Fibroblast of pulmonary artery (primary cell): Measurements from ENCODE around the gene OR8A1.

Source experiments
- DNase-seq: peaks from one replicate; pipeline ENCODE4 v3.0.0-alpha.2; 2010; ENCODE audit warnings: low read depth
- H3K4me3 ChIP-seq: replicated peaks from 2 replicates; pipeline ENCODE4 v1.5.1; 2011; ENCODE audit warnings: low read depth, mild to moderate bottlenecking, control low read depth, low read length, moderate library complexity
- TF ChIP-seq, protein P1 (sequence below): IDR thresholded peaks from 2 replicates; pipeline ENCODE4 v1.5.1; 2011; ENCODE audit warnings: mild to moderate bottlenecking, control low read depth, low read length, inconsistent platforms; ENCODE audit errors: missing control alignments

Gene OR8A1

DNA sequence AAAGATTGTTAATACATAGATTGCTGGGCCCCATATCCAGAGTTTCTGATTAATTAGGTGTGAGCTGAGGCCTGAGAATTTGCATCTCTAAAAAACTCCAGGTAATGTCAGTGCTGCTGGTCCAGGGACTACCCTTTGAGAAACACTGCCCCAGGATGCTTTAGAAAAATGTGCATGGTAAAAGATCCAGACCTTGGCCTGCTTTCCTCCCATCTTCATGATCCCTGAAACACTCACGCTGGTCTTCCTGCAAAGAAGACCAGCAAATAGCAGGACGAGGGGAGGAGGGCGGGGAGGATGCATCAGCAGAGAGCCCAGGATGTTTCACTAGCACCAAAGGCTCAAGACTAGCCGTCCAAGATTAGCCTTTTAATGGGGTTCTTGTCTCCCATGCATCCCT, at the start of gene OR8A1:
OR8A1 (plus strand) TSS at position 301 of the 400 bp plus-strand sequence. CDS start 123 bp downstream, outside the sequence.
- TF ChIP-seq, protein P1, sequence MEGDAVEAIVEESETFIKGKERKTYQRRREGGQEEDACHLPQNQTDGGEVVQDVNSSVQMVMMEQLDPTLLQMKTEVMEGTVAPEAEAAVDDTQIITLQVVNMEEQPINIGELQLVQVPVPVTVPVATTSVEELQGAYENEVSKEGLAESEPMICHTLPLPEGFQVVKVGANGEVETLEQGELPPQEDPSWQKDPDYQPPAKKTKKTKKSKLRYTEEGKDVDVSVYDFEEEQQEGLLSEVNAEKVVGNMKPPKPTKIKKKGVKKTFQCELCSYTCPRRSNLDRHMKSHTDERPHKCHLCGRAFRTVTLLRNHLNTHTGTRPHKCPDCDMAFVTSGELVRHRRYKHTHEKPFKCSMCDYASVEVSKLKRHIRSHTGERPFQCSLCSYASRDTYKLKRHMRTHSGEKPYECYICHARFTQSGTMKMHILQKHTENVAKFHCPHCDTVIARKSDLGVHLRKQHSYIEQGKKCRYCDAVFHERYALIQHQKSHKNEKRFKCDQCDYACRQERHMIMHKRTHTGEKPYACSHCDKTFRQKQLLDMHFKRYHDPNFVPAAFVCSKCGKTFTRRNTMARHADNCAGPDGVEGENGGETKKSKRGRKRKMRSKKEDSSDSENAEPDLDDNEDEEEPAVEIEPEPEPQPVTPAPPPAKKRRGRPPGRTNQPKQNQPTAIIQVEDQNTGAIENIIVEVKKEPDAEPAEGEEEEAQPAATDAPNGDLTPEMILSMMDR = no peak
- no peak within 1 kb of the TSS for H3K4me3 ChIP-seq
- no peak for DNase-seq

DNA sequence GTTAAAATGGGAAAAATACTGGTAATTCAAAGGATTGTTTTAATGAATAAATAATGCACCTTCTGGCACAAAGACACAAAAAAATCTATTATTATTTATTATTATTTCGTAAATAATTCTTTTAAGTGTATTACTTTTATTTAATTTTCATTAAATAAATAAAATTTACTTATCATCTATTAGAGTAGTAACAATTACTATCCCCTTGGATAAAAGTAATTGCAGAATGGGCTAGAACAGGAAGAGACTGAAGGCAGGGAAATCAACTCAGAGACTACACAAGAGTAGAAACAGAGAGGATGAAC, 49.3 kb upstream of the OR8A1 start:
- H3K4me3 ChIP-seq = no peak overlapping the region
- DNase-seq = no peak
- TF ChIP-seq, protein P1 = no peak

DNA sequence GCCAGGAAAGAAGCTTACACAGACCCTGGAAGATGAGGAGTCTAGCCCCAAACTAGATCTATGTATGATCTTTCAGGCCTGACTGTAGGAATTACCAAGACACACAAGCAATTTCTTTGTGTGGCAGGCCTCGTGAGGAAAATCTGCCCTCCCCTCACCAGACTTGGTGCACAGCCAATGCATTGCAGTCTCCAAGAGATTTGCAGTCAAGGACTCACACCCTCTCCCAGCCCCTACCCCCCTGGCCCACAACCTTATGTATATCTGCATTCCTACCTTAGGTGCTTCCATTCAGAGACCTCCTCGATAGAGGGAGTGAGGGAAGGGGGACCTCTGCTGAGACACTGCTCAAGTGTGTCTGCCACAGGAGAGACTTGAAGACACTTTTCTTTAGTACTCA, 36.2 kb upstream of the OR8A1 start:
- no peak for DNase-seq
- no peak overlapping the region for H3K4me3 ChIP-seq
- TF ChIP-seq, protein P1 = no peak

DNA sequence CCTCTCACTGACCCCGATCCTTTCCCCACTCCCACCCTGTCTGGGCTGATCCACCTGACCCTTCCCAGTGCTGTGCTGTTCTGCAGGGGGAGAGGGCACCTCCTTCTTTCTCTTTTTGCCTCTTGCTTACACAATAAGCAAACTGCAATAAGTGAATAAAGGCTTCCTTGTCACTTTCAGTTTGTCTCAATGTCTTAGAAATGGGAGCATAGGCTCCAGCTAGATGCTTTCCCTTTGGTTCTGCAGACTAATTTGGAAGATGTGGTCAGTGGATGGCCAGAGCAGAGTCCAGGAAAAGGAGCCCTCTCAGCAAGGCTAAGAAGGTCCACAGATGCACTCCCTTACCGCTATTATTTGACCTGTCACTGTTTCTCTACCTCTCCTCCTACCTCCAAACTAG, 35.7 kb upstream of the OR8A1 start:
- H3K4me3 ChIP-seq = no peak overlapping the region
- DNase-seq = no peak
- TF ChIP-seq, protein P1 = no peak

DNA sequence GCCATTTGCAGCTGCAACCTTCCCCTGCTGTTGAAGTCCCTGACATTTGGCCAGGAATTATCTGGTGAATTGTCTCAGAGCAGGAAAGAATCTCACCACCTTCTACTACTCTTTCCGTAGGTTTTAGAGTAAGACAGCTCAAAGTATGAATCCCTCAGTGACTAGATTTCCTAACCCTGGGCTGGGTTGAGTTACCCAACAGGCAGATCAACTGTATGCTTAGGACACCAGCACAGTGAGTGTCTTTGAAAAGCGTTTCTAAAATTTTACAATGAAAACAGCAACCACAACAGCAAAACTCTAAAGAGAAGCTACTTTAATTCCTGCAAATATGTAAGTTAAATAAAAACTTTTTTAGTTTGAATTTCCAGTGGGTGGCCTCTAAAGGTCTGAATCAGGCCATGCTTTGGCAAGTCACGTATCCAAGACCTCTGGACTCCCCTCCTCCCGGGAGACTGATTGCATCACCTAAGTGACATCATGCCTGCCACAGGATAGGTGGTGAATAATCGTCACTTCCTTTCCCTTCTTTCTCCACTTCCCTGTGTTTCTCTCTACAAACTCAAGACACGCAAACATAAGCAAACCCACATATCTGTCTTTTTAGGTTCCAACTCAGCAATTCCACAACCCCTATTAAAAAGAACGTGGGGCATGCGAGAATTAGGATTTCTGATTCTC, 34.1 kb upstream of the OR8A1 start:
- H3K4me3 ChIP-seq = no peak overlapping the region
- TF ChIP-seq, protein P1 = no peak
- DNase-seq = peak; percentile 69

DNA sequence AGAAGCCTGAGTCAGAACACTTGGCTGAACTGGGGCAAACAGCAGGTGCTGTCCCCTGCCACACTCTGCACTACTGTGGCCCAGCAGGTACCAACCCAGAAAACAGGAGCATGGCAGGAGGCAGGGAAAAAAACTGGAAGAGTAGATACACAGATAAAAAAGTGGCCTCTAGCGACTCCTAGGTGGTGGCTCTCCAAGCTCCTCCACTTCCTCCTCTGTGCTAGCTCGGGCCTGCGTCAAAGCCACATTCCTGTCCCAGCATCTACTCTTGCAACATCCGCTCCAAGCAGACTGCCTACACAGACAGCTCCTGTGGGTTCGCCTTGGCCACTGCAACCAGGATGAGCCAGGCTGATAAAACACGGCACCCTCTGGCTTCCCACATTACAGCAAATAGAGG, 33.3 kb upstream of the OR8A1 start:
- DNase-seq = peak; percentile 92
- no peak overlapping the region for H3K4me3 ChIP-seq
- TF ChIP-seq, protein P1 = peak; percentile 35

DNA sequence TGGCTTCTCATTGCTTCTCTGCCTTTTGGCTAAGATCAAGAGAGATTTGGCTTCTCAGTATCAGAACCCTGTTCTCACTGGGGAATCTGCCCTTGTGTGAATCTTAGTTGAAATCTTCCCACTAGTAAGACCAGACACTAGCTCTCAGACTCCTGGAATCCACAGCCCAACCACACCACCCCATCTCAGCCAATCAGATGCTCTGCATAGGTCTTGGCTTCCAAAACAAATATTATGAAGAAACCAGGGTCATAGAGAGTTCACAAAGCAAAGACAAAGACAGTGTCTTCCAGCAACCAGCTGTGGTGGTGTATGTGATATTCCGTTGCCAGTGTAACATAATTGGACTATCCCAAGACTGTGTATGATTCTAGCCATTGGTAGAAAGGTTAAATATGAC, 31.8 kb upstream of the OR8A1 start:
- DNase-seq = peak; percentile 94
- no peak overlapping the region for H3K4me3 ChIP-seq
- TF ChIP-seq, protein P1 = no peak
